HCT116 (cell line): Measurements from ENCODE around the gene KCNE4. TPM values are rescaled to one million over a fixed set of nuclear protein-coding genes. Genes with fewer than 3 reads are reported as not detected.

ENCODE experiments used
- ATAC-seq: fragments of 200-7000 bp; cut with Tn5 transposase; 2 replicates; pipeline ENCODE4 v1.9.1; 2020; ENCODE audit warnings: mild to moderate bottlenecking, moderate library complexity
- BruUV-seq: library from RNA; stranded (reverse); fragments of 400-500 nt; replicated peaks from 2 replicates; lab custom pipeline; 2021; lab: Mats Ljungman, UMichigan
- CTCF ChIA-PET: fragments of 300-600 bp; sonication (Branson Sonifier 250); formaldehyde crosslinking; loops from one replicate; lab custom pipeline; 2021; ENCODE audit warnings: antibody characterized with exemption; lab: Charles Lee
- POLR2A ChIA-PET: fragments of 300-600, 350-600 bp; sonication (Branson Sonifier 250); formaldehyde crosslinking; loops from one replicate; lab custom pipeline; 2021; ENCODE audit warnings: antibody characterized with exemption; lab: Charles Lee
- RAD21 ChIA-PET, 2 experiments: fragments of 300-600 bp; sonication (Branson Sonifier 250); formaldehyde crosslinking; loops; one replicate each; lab custom pipeline; 2023; ENCODE audit warnings: low total read pairs in 2 of 2; ENCODE audit not compliant: uncharacterized antibody in 2 of 2, unreplicated experiment in 2 of 2, low non-redundant PET in 1 of 2; lab: Charles Lee
- DNase-seq: peaks from one replicate; pipeline ENCODE4 v3.0.0-alpha.2; 2010; ENCODE audit warnings: low read depth, low spot score
- H2AFZ ChIP-seq: fragments of 200-600 bp; shearing (Covaris generic), sonication (generic); 2 replicates; pipeline ENCODE4 v1.6.1; 2017; ENCODE audit warnings: low read depth, mixed run types, mixed read lengths, antibody characterized with exemption, low read length; ENCODE audit not compliant: poor library complexity, severe bottlenecking
- H3K27ac ChIP-seq: 2 replicates; pipeline ENCODE4 v1.5.1; 2012; ENCODE audit warnings: low read depth, low read length
- H3K27me3 ChIP-seq: fragments of 200-600 bp; sonication (generic); 2 replicates; pipeline ENCODE4 v1.6.1; 2016; ENCODE audit warnings: mixed run types, low read length, mixed read lengths; ENCODE audit not compliant: insufficient read depth
- H3K36me3 ChIP-seq, 2 experiments: fragments of 200-500 bp in 1 of 2; fragments of 200-600 bp in 1 of 2; sonication (Bioruptor generic) in 1 of 2; sonication (generic) in 1 of 2; 2 replicates each; pipeline versions ENCODE4 v1.5.1 to v1.6.1; 2014 to 2016; ENCODE audit warnings: low read length in 2 of 2, inconsistent platforms in 1 of 2, mixed read lengths in 1 of 2, mixed run types in 1 of 2; ENCODE audit not compliant: insufficient read depth in 2 of 2, control insufficient read depth in 1 of 2
- H3K4me1 ChIP-seq, 2 experiments: fragments of 200-600 bp in 1 of 2; sonication (generic) in 1 of 2; 2 replicates each; pipeline versions ENCODE4 v1.5.1 to v1.6.1; 2012 to 2017; ENCODE audit warnings: low read length in 2 of 2, inconsistent platforms in 1 of 2, mild to moderate bottlenecking in 1 of 2, mixed read lengths in 1 of 2, mixed run types in 1 of 2, moderate library complexity in 1 of 2; ENCODE audit not compliant: insufficient read depth in 2 of 2, control insufficient read depth in 1 of 2
- H3K4me2 ChIP-seq: fragments of 200-600 bp; sonication (generic); 2 replicates; pipeline ENCODE4 v1.6.1; 2017; ENCODE audit warnings: mixed run types, low read length, mixed read lengths
- H3K4me3 ChIP-seq, 2 experiments: fragments of 200-600 bp in 1 of 2; sonication (generic) in 1 of 2; replicated peaks in 1 of 2; 2 replicates each; pipeline ENCODE4 v1.5.1; 2011 to 2016; ENCODE audit warnings: low read length in 2 of 2, control low read depth in 1 of 2, low read depth in 1 of 2, mild to moderate bottlenecking in 1 of 2, mixed read lengths in 1 of 2, mixed run types in 1 of 2
- H3K79me2 ChIP-seq: fragments of 200-600 bp; sonication (generic); 2 replicates; pipeline ENCODE4 v1.6.1; 2017; ENCODE audit warnings: mild to moderate bottlenecking, mixed run types, low read length, moderate library complexity, mixed read lengths; ENCODE audit not compliant: insufficient read depth
- H3K9ac ChIP-seq: fragments of 200-600 bp; sonication (generic); 2 replicates; pipeline ENCODE4 v1.6.1; 2016; ENCODE audit warnings: low read length, mixed read lengths
- H3K9me2 ChIP-seq: fragments of 200-600 bp; sonication (generic), shearing (Covaris generic); 2 replicates; pipeline ENCODE4 v1.6.1; 2017; ENCODE audit warnings: mixed run types, mild to moderate bottlenecking, moderate library complexity; ENCODE audit not compliant: insufficient read depth
- H3K9me3 ChIP-seq, 2 experiments: fragments of 200-500 bp in 1 of 2; fragments of 200-600 bp in 1 of 2; sonication (Bioruptor generic) in 1 of 2; sonication (generic) in 1 of 2; 2 replicates each; pipeline ENCODE4 v1.6.1; 2014 to 2017; ENCODE audit warnings: low read length in 2 of 2, mixed read lengths in 2 of 2, inconsistent platforms in 1 of 2, low read depth in 1 of 2, mild to moderate bottlenecking in 1 of 2, mixed run types in 1 of 2, moderate library complexity in 1 of 2; ENCODE audit not compliant: control insufficient read depth in 1 of 2, insufficient read depth in 1 of 2
- H4K20me1 ChIP-seq: fragments of 200-600 bp; sonication (generic), shearing (Covaris generic); 2 replicates; pipeline ENCODE4 v1.6.1; 2017; ENCODE audit warnings: mixed run types, mild to moderate bottlenecking, moderate library complexity; ENCODE audit not compliant: insufficient read depth
- CBX3 ChIP-seq: IDR thresholded peaks from 2 replicates; pipeline ENCODE4 v1.6.1; 2012; ENCODE audit warnings: low read depth
- CEBPB ChIP-seq: IDR thresholded peaks from 2 replicates; pipeline ENCODE4 v1.6.1; 2012; ENCODE audit warnings: low read depth
- EGR1 ChIP-seq: IDR thresholded peaks from 2 replicates; pipeline ENCODE4 v1.6.1; 2012; ENCODE audit warnings: low read depth
- ELF1 ChIP-seq: IDR thresholded peaks from 2 replicates; pipeline ENCODE4 v1.6.1; 2012; ENCODE audit warnings: low read depth, borderline replicate concordance
- FOSL1 ChIP-seq: IDR thresholded peaks from 2 replicates; pipeline ENCODE4 v1.6.1; 2012; ENCODE audit warnings: low read depth
- JUND ChIP-seq: IDR thresholded peaks from 2 replicates; pipeline ENCODE4 v1.6.1; 2012
- POLR2AphosphoS5 ChIP-seq: IDR thresholded peaks from 2 replicates; pipeline ENCODE4 v1.6.1; 2011; ENCODE audit warnings: mild to moderate bottlenecking, low read depth, low read length, moderate library complexity
- SP1 ChIP-seq: IDR thresholded peaks from 2 replicates; pipeline ENCODE4 v1.6.1; 2012; ENCODE audit warnings: low read depth
- SRF ChIP-seq: IDR thresholded peaks from 2 replicates; pipeline ENCODE4 v1.6.1; 2012; ENCODE audit warnings: low read depth
- YY1 ChIP-seq: IDR thresholded peaks from 2 replicates; pipeline ENCODE4 v1.6.1; 2011; ENCODE audit warnings: low read length, low read depth, moderate library complexity, mild to moderate bottlenecking; ENCODE audit not compliant: insufficient replicate concordance; ENCODE audit errors: extremely low read depth
- ZFX ChIP-seq: fragments of 450-650 bp; IDR thresholded peaks from 2 replicates; pipeline ENCODE4 v1.6.1; 2017
- ZNF274 ChIP-seq: fragments of 200-500 bp; sonication (Bioruptor generic); IDR thresholded peaks from 2 replicates; pipeline ENCODE4 v1.6.1; 2014; ENCODE audit warnings: mild to moderate bottlenecking, low read depth, low read length, inconsistent platforms
- intact Hi-C: fragments of 100-400 bp; cut with micrococcal nuclease; formaldehyde crosslinking; loops from 2 replicates; pipeline ENCODE4 v1.10.0; 2022
- total RNA-seq: library from RNA; stranded (reverse); gene quantifications from one replicate; pipeline ENCODE4 v1.2.1, GENCODE V29; 2021; ENCODE audit not compliant: unreplicated experiment
- TF ChIP-seq, protein P1 (sequence below): IDR thresholded peaks from 2 replicates; pipeline ENCODE4 v1.6.1; 2012
- TF ChIP-seq, protein P2 (sequence below): IDR thresholded peaks from 2 replicates; pipeline ENCODE4 v1.6.1; 2012; ENCODE audit warnings: low read depth
- TF ChIP-seq, protein P3 (sequence below): IDR thresholded peaks from 2 replicates; pipeline ENCODE4 v1.6.1; 2011; ENCODE audit warnings: mild to moderate bottlenecking, low read length, moderate library complexity; ENCODE audit not compliant: insufficient replicate concordance; ENCODE audit errors: extremely low read depth

KCNE4 gene
- total RNA-seq, 1 experiment from 2014 or later, result not detected

DNA sequence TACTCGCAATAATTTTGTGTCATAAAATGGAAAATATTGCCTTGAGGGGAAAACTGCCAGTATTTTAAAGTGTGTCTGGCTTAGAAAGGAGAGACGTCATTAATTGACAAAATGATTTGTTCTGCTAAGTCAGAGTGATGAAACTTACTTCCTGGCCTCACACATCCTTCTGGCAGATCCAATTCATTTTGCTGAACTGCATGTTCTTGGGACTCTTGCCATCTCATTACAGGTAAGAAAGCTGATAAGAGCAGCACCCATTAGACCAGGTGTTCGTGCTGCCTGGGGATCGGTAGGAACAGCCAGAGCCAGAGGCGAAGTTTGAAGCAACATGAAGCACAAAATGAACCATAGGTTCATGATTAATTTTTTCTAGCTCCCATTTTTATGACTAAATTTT lies 38.0 kb downstream of the KCNE4 start:
- intact Hi-C loops, result no loop called here
- RAD21 ChIA-PET, result no interaction called here
- Histone ChIP-seq H3K79me2 (no peaks in the 10 kb centered on the region), H4K20me1 (no peaks in the 10 kb centered on the region), H2AFZ (no peak overlapping the region), H3K4me3 (no peak overlapping the region), H3K4me1 (no peaks in the 10 kb centered on the region), H3K36me3 (no peaks in the 10 kb centered on the region), H3K9me2 (no peaks in the 10 kb centered on the region), H3K9me3 (no peaks in the 10 kb centered on the region), H3K27ac (no peak overlapping the region), H3K27me3 (no peaks in the 10 kb centered on the region), H3K9ac (no peak overlapping the region), H3K4me2 (no peak overlapping the region)
- ATAC-seq (no peak), DNase-seq (no peak)
- CTCF ChIA-PET, result no interaction called here
- POLR2A ChIA-PET, result no interaction called here
- TF ChIP-seq CBX3, result no peak
- TF ChIP-seq ZNF274, result no peak
- TF ChIP-seq, protein P1, sequence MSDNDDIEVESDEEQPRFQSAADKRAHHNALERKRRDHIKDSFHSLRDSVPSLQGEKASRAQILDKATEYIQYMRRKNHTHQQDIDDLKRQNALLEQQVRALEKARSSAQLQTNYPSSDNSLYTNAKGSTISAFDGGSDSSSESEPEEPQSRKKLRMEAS, result no peak
- no peak for TF ChIP-seq JUND
- no peak for TF ChIP-seq SP1
- TF ChIP-seq CEBPB, result no peak
- TF ChIP-seq POLR2AphosphoS5, result no peak
- TF ChIP-seq, protein P2, sequence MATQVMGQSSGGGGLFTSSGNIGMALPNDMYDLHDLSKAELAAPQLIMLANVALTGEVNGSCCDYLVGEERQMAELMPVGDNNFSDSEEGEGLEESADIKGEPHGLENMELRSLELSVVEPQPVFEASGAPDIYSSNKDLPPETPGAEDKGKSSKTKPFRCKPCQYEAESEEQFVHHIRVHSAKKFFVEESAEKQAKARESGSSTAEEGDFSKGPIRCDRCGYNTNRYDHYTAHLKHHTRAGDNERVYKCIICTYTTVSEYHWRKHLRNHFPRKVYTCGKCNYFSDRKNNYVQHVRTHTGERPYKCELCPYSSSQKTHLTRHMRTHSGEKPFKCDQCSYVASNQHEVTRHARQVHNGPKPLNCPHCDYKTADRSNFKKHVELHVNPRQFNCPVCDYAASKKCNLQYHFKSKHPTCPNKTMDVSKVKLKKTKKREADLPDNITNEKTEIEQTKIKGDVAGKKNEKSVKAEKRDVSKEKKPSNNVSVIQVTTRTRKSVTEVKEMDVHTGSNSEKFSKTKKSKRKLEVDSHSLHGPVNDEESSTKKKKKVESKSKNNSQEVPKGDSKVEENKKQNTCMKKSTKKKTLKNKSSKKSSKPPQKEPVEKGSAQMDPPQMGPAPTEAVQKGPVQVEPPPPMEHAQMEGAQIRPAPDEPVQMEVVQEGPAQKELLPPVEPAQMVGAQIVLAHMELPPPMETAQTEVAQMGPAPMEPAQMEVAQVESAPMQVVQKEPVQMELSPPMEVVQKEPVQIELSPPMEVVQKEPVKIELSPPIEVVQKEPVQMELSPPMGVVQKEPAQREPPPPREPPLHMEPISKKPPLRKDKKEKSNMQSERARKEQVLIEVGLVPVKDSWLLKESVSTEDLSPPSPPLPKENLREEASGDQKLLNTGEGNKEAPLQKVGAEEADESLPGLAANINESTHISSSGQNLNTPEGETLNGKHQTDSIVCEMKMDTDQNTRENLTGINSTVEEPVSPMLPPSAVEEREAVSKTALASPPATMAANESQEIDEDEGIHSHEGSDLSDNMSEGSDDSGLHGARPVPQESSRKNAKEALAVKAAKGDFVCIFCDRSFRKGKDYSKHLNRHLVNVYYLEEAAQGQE, result no peak
- no peak for TF ChIP-seq ELF1
- TF ChIP-seq YY1, result no peak
- TF ChIP-seq, protein P3, sequence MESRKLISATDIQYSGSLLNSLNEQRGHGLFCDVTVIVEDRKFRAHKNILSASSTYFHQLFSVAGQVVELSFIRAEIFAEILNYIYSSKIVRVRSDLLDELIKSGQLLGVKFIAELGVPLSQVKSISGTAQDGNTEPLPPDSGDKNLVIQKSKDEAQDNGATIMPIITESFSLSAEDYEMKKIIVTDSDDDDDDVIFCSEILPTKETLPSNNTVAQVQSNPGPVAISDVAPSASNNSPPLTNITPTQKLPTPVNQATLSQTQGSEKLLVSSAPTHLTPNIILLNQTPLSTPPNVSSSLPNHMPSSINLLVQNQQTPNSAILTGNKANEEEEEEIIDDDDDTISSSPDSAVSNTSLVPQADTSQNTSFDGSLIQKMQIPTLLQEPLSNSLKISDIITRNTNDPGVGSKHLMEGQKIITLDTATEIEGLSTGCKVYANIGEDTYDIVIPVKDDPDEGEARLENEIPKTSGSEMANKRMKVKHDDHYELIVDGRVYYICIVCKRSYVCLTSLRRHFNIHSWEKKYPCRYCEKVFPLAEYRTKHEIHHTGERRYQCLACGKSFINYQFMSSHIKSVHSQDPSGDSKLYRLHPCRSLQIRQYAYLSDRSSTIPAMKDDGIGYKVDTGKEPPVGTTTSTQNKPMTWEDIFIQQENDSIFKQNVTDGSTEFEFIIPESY, result no peak
- no peak for TF ChIP-seq FOSL1
- TF ChIP-seq SRF, result no peak
- TF ChIP-seq ZFX, result no peak
- TF ChIP-seq EGR1, result no peak
- BruUV-seq, result no TSS peak
